Mucosa of stomach (tissue), 1 donor: ENCODE measurements around the gene LDB2.
"Not testable (repeated sequence)": the region's sequence is repeated elsewhere in the genome, so short reads cannot be mapped to it uniquely, and the experiment has no call there.

Source experiments
- H3K27me3 ChIP-seq: one replicate; pipeline ENCODE4 v1.7.0; 2013; ENCODE audit warnings: mild to moderate bottlenecking, low read length; ENCODE audit not compliant: control insufficient read depth, insufficient read depth
- H3K36me3 ChIP-seq: one replicate; pipeline ENCODE4 v1.7.0; 2013; ENCODE audit warnings: low read length; ENCODE audit not compliant: control insufficient read depth, insufficient read depth
- H3K4me1 ChIP-seq: one replicate; pipeline ENCODE4 v1.7.0; 2013; ENCODE audit warnings: mild to moderate bottlenecking, low read length; ENCODE audit not compliant: control insufficient read depth, insufficient read depth
- H3K4me3 ChIP-seq: one replicate; pipeline ENCODE4 v1.7.0; 2013; ENCODE audit warnings: low read length
- H3K9ac ChIP-seq: one replicate; pipeline ENCODE4 v1.7.0; 2013; ENCODE audit warnings: mild to moderate bottlenecking, low read length, moderate library complexity
- H3K9me3 ChIP-seq: one replicate; pipeline ENCODE4 v1.7.0; 2013; ENCODE audit warnings: mild to moderate bottlenecking, low read length, moderate library complexity; ENCODE audit not compliant: control insufficient read depth
- donor health status: Pancreatic carcinoma.

The LDB2 gene

GRCh38 chr4:16572631-16573030 is 325.8 kb downstream of the LDB2 start:
- H3K4me1 ChIP-seq = no peaks in the 10 kb centered on the region

GRCh38 chr4:16572161-16572560 is 326.3 kb downstream of the LDB2 start:
- Histone ChIP-seq H3K9me3 (no peaks in the 10 kb centered on the region), H3K36me3 (no peaks in the 10 kb centered on the region), H3K9ac (no peak overlapping the region), H3K27me3 (no peaks in the 10 kb centered on the region), H3K4me1 (no peaks in the 10 kb centered on the region), H3K4me3 (no peak overlapping the region)

More at GRCh38 chr4:16572631-16573030, 325.8 kb downstream of the LDB2 start:
- no peaks in the 10 kb centered on the region for H3K36me3 ChIP-seq
- no peak overlapping the region for H3K9ac ChIP-seq
- no peak overlapping the region for H3K4me3 ChIP-seq
- H3K9me3 ChIP-seq = no peaks in the 10 kb centered on the region
- H3K27me3 ChIP-seq = no peaks in the 10 kb centered on the region

- Histone ChIP-seq H3K4me1 (no peaks in the 10 kb centered on the region), H3K9me3 (no peaks in the 10 kb centered on the region), H3K4me3 (no peak overlapping the region), H3K27me3 (no peaks in the 10 kb centered on the region), H3K36me3 (no peaks in the 10 kb centered on the region), H3K9ac (no peak overlapping the region)
Measured at GRCh38 chr4:16569790-16570189, 328.7 kb downstream of the LDB2 start.

- H3K27me3 ChIP-seq, H3K4me1 ChIP-seq, H3K9me3 ChIP-seq, H3K36me3 ChIP-seq, H3K4me3 ChIP-seq, H3K9ac ChIP-seq: not testable (repeated sequence)
Measured at GRCh38 chr4:16557316-16557715, 341.1 kb downstream of the LDB2 start.

GRCh38 chr4:16555156-16555555 is 343.3 kb downstream of the LDB2 start:
- no peak overlapping the region for H3K9ac ChIP-seq
- no peaks in the 10 kb centered on the region for H3K36me3 ChIP-seq
- H3K27me3 ChIP-seq = no peaks in the 10 kb centered on the region
- no peak overlapping the region for H3K4me3 ChIP-seq
- no peaks in the 10 kb centered on the region for H3K9me3 ChIP-seq
- H3K4me1 ChIP-seq = no peaks in the 10 kb centered on the region

GRCh38 chr4:16550531-16550930 is 347.9 kb downstream of the LDB2 start:
- Histone ChIP-seq H3K4me3 (no peak overlapping the region), H3K4me1 (no peaks in the 10 kb centered on the region), H3K36me3 (no peaks in the 10 kb centered on the region), H3K9ac (no peak overlapping the region), H3K27me3 (no peaks in the 10 kb centered on the region), H3K9me3 (no peaks in the 10 kb centered on the region)

- H3K9ac ChIP-seq = no peak overlapping the region
- no peaks in the 10 kb centered on the region for H3K4me1 ChIP-seq
- H3K9me3 ChIP-seq = no peaks in the 10 kb centered on the region
- H3K4me3 ChIP-seq = no peak overlapping the region
- no peaks in the 10 kb centered on the region for H3K27me3 ChIP-seq
- no peaks in the 10 kb centered on the region for H3K36me3 ChIP-seq
Measured at GRCh38 chr4:16545656-16546055, 352.8 kb downstream of the LDB2 start.

- Histone ChIP-seq H3K9ac (no peak overlapping the region), H3K27me3 (no peaks in the 10 kb centered on the region), H3K9me3 (no peaks in the 10 kb centered on the region), H3K4me3 (no peak overlapping the region), H3K36me3 (no peaks in the 10 kb centered on the region), H3K4me1 (no peaks in the 10 kb centered on the region)
Measured at GRCh38 chr4:16544869-16545268, 353.6 kb downstream of the LDB2 start.

- H3K27me3 ChIP-seq = no peaks in the 10 kb centered on the region
Measured at GRCh38 chr4:16544251-16544721, 354.2 kb downstream of the LDB2 start.

GRCh38 chr4:16537926-16538325 is 360.5 kb downstream of the LDB2 start:
- H3K36me3 ChIP-seq = no peaks in the 10 kb centered on the region
- no peak overlapping the region for H3K4me3 ChIP-seq
- no peaks in the 10 kb centered on the region for H3K9me3 ChIP-seq
- no peaks in the 10 kb centered on the region for H3K27me3 ChIP-seq
- no peak overlapping the region for H3K9ac ChIP-seq
- no peaks in the 10 kb centered on the region for H3K4me1 ChIP-seq

More at GRCh38 chr4:16544251-16544721, 354.2 kb downstream of the LDB2 start:
- no peak overlapping the region for H3K4me3 ChIP-seq
- H3K36me3 ChIP-seq = no peaks in the 10 kb centered on the region
- H3K4me1 ChIP-seq = no peaks in the 10 kb centered on the region
- H3K9ac ChIP-seq = no peak overlapping the region
- H3K9me3 ChIP-seq = no peaks in the 10 kb centered on the region

- no peaks in the 10 kb centered on the region for H3K4me1 ChIP-seq
Measured at GRCh38 chr4:16532240-16532970, 366.0 kb downstream of the LDB2 start.

GRCh38 chr4:16530688-16531635 is 367.5 kb downstream of the LDB2 start:
- H3K4me3 ChIP-seq = no peak overlapping the region
- H3K9ac ChIP-seq = no peak overlapping the region
- no peaks in the 10 kb centered on the region for H3K27me3 ChIP-seq
- H3K9me3 ChIP-seq = no peaks in the 10 kb centered on the region
- no peaks in the 10 kb centered on the region for H3K36me3 ChIP-seq
- no peaks in the 10 kb centered on the region for H3K4me1 ChIP-seq

More at GRCh38 chr4:16532240-16532970, 366.0 kb downstream of the LDB2 start:
- Histone ChIP-seq H3K9ac (no peak overlapping the region), H3K27me3 (no peaks in the 10 kb centered on the region), H3K4me3 (no peak overlapping the region), H3K36me3 (no peaks in the 10 kb centered on the region), H3K9me3 (no peaks in the 10 kb centered on the region)
